Activated CD4-positive, alpha-beta memory T cell treated with anti-CD3 and anti-CD28 coated beads, Interleukin-2, amount 10 ng/mL, durations not matched to agents 7 days and 5 days (primary cell): ENCODE data around the gene ZNF316. TPM values are rescaled to one million over a fixed set of nuclear protein-coding genes. Genes with fewer than 3 reads are reported as not detected.
A peak's percentile ranks its signal among the peaks of the same experiment; 100 is the strongest.

Experiments
- CTCF ChIA-PET: fragments of 350-600 bp; sonication (Branson Sonifier 250); formaldehyde crosslinking; loops from one replicate; lab custom pipeline; 2021; ENCODE audit warnings: antibody characterized with exemption, inconsistent platforms; lab: Charles Lee
- POLR2A ChIA-PET: fragments of 350-600 bp; sonication (Branson Sonifier 250); formaldehyde crosslinking; loops from one replicate; lab custom pipeline; 2021; ENCODE audit warnings: antibody characterized with exemption; lab: Charles Lee
- DNase-seq: peaks from one replicate; pipeline ENCODE4 v3.0.0-alpha.2; 2020
- H3K27ac Mint-ChIP-seq: one replicate; pipeline ENCODE4 v1.8.0; 2021; ENCODE audit warnings: mild to moderate bottlenecking, mixed read lengths
- H3K27me3 Mint-ChIP-seq: one replicate; pipeline ENCODE4 v1.8.0; 2021; ENCODE audit warnings: mixed read lengths
- H3K36me3 Mint-ChIP-seq: one replicate; pipeline ENCODE4 v1.8.0; 2021; ENCODE audit warnings: low read depth, mixed read lengths
- H3K4me1 Mint-ChIP-seq: one replicate; pipeline ENCODE4 v1.8.0; 2021; ENCODE audit warnings: mixed read lengths
- H3K4me3 Mint-ChIP-seq: one replicate; pipeline ENCODE4 v1.8.0; 2021; ENCODE audit warnings: mild to moderate bottlenecking, mixed read lengths
- H3K9me3 Mint-ChIP-seq: one replicate; pipeline ENCODE4 v1.8.0; 2021; ENCODE audit warnings: mixed read lengths
- total RNA-seq, 2 experiments: library from RNA; stranded (reverse); gene quantifications; one replicate each; pipeline ENCODE4 v1.2.3, GENCODE V29; 2021

The ZNF316 gene
- total RNA-seq = 10 to 100 TPM; 23.4 to 26.1 TPM

- Mint-ChIP-seq H3K9me3 (peaks cover 3% of the 10 kb centered on the region), H3K27me3 (no peaks in the 10 kb centered on the region), H3K4me1 (peaks cover 32% of the 10 kb centered on the region), H3K27ac (peak within 1 kb of the TSS; percentile 74), H3K4me3 (peak within 1 kb of the TSS; percentile 82), H3K36me3 (peaks cover 29% of the 10 kb centered on the region)
- peak; percentile 65 for DNase-seq
- ChIA-PET CTCF (no interaction called here), POLR2A (interaction anchor here (1.0 to 1.4 kb wide), 2 partner anchors 15 to 47 kb away, joined by 4 to 5 read pairs; partner anchors contain the start of gene INTS15)
Measured at GRCh38 chr7:6636741-6637543, at the start of gene ZNF316. ZNF316 (plus strand) TSS chr7:6637318; CDS start chr7:6642410, 5,092 bp downstream.

- POLR2A ChIA-PET = interaction anchor here (4.0 kb wide), 1 partner anchor 12 kb away, joined by 49 read pairs; the partner anchor contains the start of gene ZDHHC4
- H3K36me3 Mint-ChIP-seq = peaks cover 41% of the 10 kb centered on the region
- peaks cover 24% of the 10 kb centered on the region for H3K4me1 Mint-ChIP-seq
- CTCF ChIA-PET = interaction anchor here (1.4 kb wide), 1 partner anchor 11 kb away, joined by 3 read pairs; no protein-coding TSS in a partner anchor
- no peaks in the 10 kb centered on the region for H3K9me3 Mint-ChIP-seq
- DNase-seq = no peak
- no peak overlapping the region for H3K27ac Mint-ChIP-seq
- peak overlapping the region; percentile 18 for H3K4me3 Mint-ChIP-seq
- no peaks in the 10 kb centered on the region for H3K27me3 Mint-ChIP-seq
Measured at GRCh38 chr7:6588566-6588965, 48.6 kb upstream of the ZNF316 start.

GRCh38 chr7:6589151-6589828, 47.8 kb upstream of the ZNF316 start:
- H3K9me3 Mint-ChIP-seq = no peaks in the 10 kb centered on the region
- ChIA-PET POLR2A (interaction anchor here (1.0 to 4.0 kb wide), 7 partner anchors 11 to 141 kb away, joined by 3 to 49 read pairs (median 4); partner anchors contain the start of genes ZDHHC4, ZNF316 and ZNF853), CTCF (interaction anchor here (1.4 to 2.6 kb wide), 2 partner anchors 11 to 13 kb away, joined by 3 to 30 read pairs; partner anchors contain the start of gene ZDHHC4)
- peak overlapping the region; percentile 63 for H3K4me3 Mint-ChIP-seq
- DNase-seq = no peak
- H3K27ac Mint-ChIP-seq = no peak overlapping the region
- peaks cover 24% of the 10 kb centered on the region for H3K4me1 Mint-ChIP-seq
- peaks cover 42% of the 10 kb centered on the region for H3K36me3 Mint-ChIP-seq
- H3K27me3 Mint-ChIP-seq = no peaks in the 10 kb centered on the region

GRCh38 chr7:6589829-6590644, 47.1 kb upstream of the ZNF316 start, which contains the start of gene INTS15:
INTS15 (plus strand) TSS chr7:6590021; CDS start chr7:6590284, 263 bp downstream.
- no peaks in the 10 kb centered on the region for H3K27me3 Mint-ChIP-seq
- POLR2A ChIA-PET = interaction anchor here (1.0 to 4.0 kb wide), 10 partner anchors 9 to 592 kb away, joined by 3 to 49 read pairs (median 4); partner anchors contain the start of genes C1GALT1, ZDHHC4, ZNF316 and ZNF853

GRCh38 chr7:6590645-6591110, 46.4 kb upstream of the ZNF316 start:
- no peak for DNase-seq
- Mint-ChIP-seq H3K36me3 (peaks cover 41% of the 10 kb centered on the region), H3K9me3 (no peaks in the 10 kb centered on the region), H3K27ac (peak overlapping the region; percentile 90), H3K4me1 (peaks cover 24% of the 10 kb centered on the region), H3K27me3 (no peaks in the 10 kb centered on the region), H3K4me3 (peak overlapping the region; percentile 96)
- ChIA-PET POLR2A (interaction anchor here (1.0 to 4.0 kb wide), 7 partner anchors 9 to 591 kb away, joined by 3 to 49 read pairs (median 4); partner anchors contain the start of genes C1GALT1, ZDHHC4, ZNF316 and ZNF853), CTCF (interaction anchor here (0.9 to 2.6 kb wide), 6 partner anchors 14 to 267 kb away, joined by 3 to 30 read pairs (median 4); partner anchors contain the start of gene ZDHHC4)

More at GRCh38 chr7:6589829-6590644, 47.1 kb upstream of the ZNF316 start, which contains the start of gene INTS15:
- Mint-ChIP-seq H3K27ac (peak within 1 kb of the TSS; percentile 90), H3K4me3 (peak within 1 kb of the TSS; percentile 96), H3K4me1 (peaks cover 24% of the 10 kb centered on the region), H3K36me3 (peaks cover 38% of the 10 kb centered on the region), H3K9me3 (no peaks in the 10 kb centered on the region)
- CTCF ChIA-PET = interaction anchor here (0.7 to 2.6 kb wide), 7 partner anchors 14 to 268 kb away, joined by 3 to 30 read pairs (median 4); partner anchors contain the start of gene ZDHHC4
- peak; percentile 85 for DNase-seq

GRCh38 chr7:6600093-6600492, 37.0 kb upstream of the ZNF316 start:
- H3K4me3 Mint-ChIP-seq = no peak overlapping the region
- peaks cover 70% of the 10 kb centered on the region for H3K36me3 Mint-ChIP-seq
- no peaks in the 10 kb centered on the region for H3K4me1 Mint-ChIP-seq
- no peak overlapping the region for H3K27ac Mint-ChIP-seq
- H3K9me3 Mint-ChIP-seq = no peaks in the 10 kb centered on the region
- ChIA-PET POLR2A (interaction anchor here (1.1 kb wide), 1 partner anchor 10 kb away, joined by 4 read pairs; the partner anchor contains the start of gene INTS15), CTCF (interaction anchor here (1.1 kb wide), 1 partner anchor 21 kb away, joined by 3 read pairs; no protein-coding TSS in a partner anchor)
- H3K27me3 Mint-ChIP-seq = no peaks in the 10 kb centered on the region
- no peak for DNase-seq

DNA sequence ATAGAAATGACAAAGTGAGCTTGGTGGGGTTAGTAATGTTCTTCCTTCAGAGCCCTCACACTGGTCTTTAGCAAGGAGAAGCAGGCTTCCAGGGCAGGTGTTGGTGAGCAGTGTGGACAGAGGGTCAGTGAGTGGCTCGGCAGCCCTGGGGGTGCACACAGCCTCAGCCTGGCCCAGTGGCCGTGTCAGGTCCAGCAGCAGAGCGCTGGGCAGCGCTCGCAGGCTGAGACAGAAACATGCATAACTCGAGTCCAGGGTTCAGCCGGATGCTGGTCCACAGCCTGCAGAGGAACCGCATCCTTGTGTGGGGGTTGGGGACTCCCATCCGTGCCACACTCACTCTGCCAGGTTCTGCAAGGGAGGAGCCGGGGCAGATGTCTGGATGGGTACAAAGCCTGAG, 32.7 kb upstream of the ZNF316 start:
- ChIA-PET POLR2A (interaction anchor here (0.6 to 0.8 kb wide), 2 partner anchors 13 to 34 kb away, joined by 3 to 4 read pairs; no protein-coding TSS in a partner anchor), CTCF (interaction anchor here (0.8 kb wide), 1 partner anchor 14 kb away, joined by 3 read pairs; the partner anchor contains the start of gene INTS15)
- H3K36me3 Mint-ChIP-seq = peaks cover 46% of the 10 kb centered on the region
- no peak overlapping the region for H3K27ac Mint-ChIP-seq
- no peaks in the 10 kb centered on the region for H3K9me3 Mint-ChIP-seq
- no peak overlapping the region for H3K4me3 Mint-ChIP-seq
- H3K27me3 Mint-ChIP-seq = no peaks in the 10 kb centered on the region
- DNase-seq = no peak
- H3K4me1 Mint-ChIP-seq = no peaks in the 10 kb centered on the region

GRCh38 chr7:6606866-6607583, 30.1 kb upstream of the ZNF316 start:
- Mint-ChIP-seq H3K36me3 (peaks cover 34% of the 10 kb centered on the region), H3K27ac (no peak overlapping the region), H3K27me3 (no peaks in the 10 kb centered on the region), H3K4me3 (no peak overlapping the region), H3K9me3 (no peaks in the 10 kb centered on the region), H3K4me1 (no peaks in the 10 kb centered on the region)
- POLR2A ChIA-PET = no interaction called here
- CTCF ChIA-PET = no interaction called here
- DNase-seq = no peak

DNA sequence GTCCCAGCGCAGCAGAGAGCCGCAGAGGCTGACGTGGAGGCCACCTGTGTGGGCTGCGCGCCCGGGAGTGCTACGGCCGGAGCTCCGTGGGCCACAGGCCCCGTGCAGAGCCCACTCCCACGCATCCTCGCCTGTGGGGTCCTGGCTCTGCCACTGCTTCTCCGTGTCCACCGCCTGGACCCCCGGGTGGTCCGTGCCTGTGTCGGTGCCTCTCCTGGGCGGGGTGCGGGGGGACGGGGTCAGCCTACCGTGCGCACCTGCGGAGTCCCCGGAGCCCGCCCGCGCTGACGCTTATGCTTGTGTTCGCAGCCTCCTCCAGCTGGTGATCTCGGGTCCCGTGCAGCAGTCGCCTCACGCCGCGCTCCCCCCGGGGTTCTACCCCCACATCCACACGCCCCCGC, 29.5 kb upstream of the ZNF316 start:
- DNase-seq = no peak
- POLR2A ChIA-PET = no interaction called here
- CTCF ChIA-PET = no interaction called here

GRCh38 chr7:6608081-6608480, 29.0 kb upstream of the ZNF316 start:
- Mint-ChIP-seq H3K4me1 (no peaks in the 10 kb centered on the region), H3K36me3 (peaks cover 26% of the 10 kb centered on the region), H3K27me3 (peaks cover 5% of the 10 kb centered on the region), H3K9me3 (no peaks in the 10 kb centered on the region), H3K4me3 (no peak overlapping the region), H3K27ac (no peak overlapping the region)
- ChIA-PET CTCF (interaction anchor here (0.6 to 1.0 kb wide), 2 partner anchors 12 to 447 kb away, joined by 4 to 7 read pairs; no protein-coding TSS in a partner anchor), POLR2A (no interaction called here)
- no peak for DNase-seq

More for the DNA sequence above, 29.5 kb upstream of the ZNF316 start:
- no peaks in the 10 kb centered on the region for H3K9me3 Mint-ChIP-seq
- H3K4me1 Mint-ChIP-seq = no peaks in the 10 kb centered on the region
- H3K27me3 Mint-ChIP-seq = peaks cover 2% of the 10 kb centered on the region
- H3K4me3 Mint-ChIP-seq = no peak overlapping the region
- H3K36me3 Mint-ChIP-seq = peaks cover 28% of the 10 kb centered on the region
- H3K27ac Mint-ChIP-seq = no peak overlapping the region

- CTCF ChIA-PET = interaction anchor here (0.6 to 1.0 kb wide), 2 partner anchors 12 to 448 kb away, joined by 4 to 7 read pairs; no protein-coding TSS in a partner anchor
- peaks cover 24% of the 10 kb centered on the region for H3K36me3 Mint-ChIP-seq
- POLR2A ChIA-PET = interaction anchor here (0.6 kb wide), 1 partner anchor 17 kb away, joined by 3 read pairs; no protein-coding TSS in a partner anchor
Measured at GRCh38 chr7:6608794-6609193, 28.3 kb upstream of the ZNF316 start.

More at GRCh38 chr7:6608794-6609193, 28.3 kb upstream of the ZNF316 start:
- no peaks in the 10 kb centered on the region for H3K4me1 Mint-ChIP-seq
- peaks cover 10% of the 10 kb centered on the region for H3K27me3 Mint-ChIP-seq
- no peak for DNase-seq
- H3K27ac Mint-ChIP-seq = no peak overlapping the region
- H3K4me3 Mint-ChIP-seq = no peak overlapping the region
- no peaks in the 10 kb centered on the region for H3K9me3 Mint-ChIP-seq
